GM19351 (cell line): ENCODE results near the gene SERPINE1.

Source experiments
- ATAC-seq: cut with Tn5 transposase; IDR thresholded peaks from one replicate; pipeline ENCODE4 v1.9.1; 2021; ENCODE audit warnings: mild to moderate bottlenecking, moderate library complexity; ENCODE audit not compliant: unreplicated experiment

Gene SERPINE1

DNA sequence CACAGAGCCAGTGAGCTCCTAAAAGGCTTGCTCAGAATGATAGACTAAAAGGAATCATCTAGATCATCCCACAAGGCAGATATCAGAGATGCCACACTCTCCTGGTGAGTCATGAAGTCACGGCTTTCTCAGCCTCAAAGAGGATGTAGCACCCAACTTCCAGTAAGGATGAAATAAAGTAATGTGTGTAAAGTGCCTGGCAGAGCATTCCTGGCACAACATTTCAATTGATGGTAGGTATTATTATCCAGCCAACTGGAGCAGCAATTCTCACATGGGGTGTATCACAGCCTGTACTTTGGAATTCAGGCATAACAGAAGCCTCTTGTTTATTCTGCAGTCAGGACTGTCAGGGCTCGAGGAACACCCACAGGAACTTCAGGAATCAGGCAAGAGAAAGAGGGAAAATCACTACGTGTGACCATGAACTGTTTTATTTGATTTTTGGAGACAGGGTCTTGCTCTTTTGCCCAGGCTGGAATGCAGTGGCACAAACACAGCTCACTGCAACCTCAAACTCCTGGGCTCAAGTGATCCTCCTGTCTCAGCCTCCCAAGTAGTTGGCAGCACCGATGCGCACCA is 58.4 kb downstream of the SERPINE1 start:
- ATAC-seq, result no peak

DNA sequence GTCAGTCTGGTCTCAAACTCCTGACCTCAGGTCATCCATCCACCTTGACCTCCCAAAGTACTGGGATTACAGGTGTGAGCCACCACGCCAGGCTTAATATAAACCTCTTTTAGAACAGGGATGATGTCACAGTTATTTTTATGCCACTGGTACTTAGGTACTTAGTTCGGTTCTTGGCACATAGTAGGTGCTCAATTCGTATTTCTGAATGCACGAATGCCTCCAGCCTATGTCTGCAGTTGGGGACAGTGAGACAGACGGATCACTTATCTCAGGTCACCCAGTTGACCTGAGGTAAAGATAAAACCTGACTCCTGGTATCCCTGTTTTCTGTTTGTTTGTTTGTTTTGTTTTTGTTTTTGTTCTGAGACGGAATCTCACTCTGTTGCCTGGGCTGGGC is 59.3 kb downstream of the SERPINE1 start:
- ATAC-seq, result no peak

- ATAC-seq, result no peak
Measured at GRCh38 chr7:101186844-101187428, 60.0 kb downstream of the SERPINE1 start.
